Tibial nerve (tissue), 4 donors: ENCODE results near the gene EMP2. TPM values are rescaled to one million over a fixed set of nuclear protein-coding genes. Genes with fewer than 3 reads are reported as not detected.
"Not testable (repeated sequence)": the region's sequence is repeated elsewhere in the genome, so short reads cannot be mapped to it uniquely, and the experiment has no call there.

Experiments
- DNase-seq, 2 donors: peaks; one replicate each; pipeline ENCODE4 v3.0.0-alpha.2; 2019; ENCODE audit warnings: low spot score in 2 of 2
- H3K27ac ChIP-seq, 4 donors: fragments of 200-600 bp; sonication (generic) in 3 of 4; one replicate each; pipeline ENCODE4 v1.5.1; 2017 to 2019; ENCODE audit warnings: mild to moderate bottlenecking in 1 of 4
- H3K27me3 ChIP-seq, 2 donors: fragments of 200-600 bp; sonication (generic) in 1 of 2; one replicate each; pipeline versions ENCODE4 v1.5.1 to v1.6.0; 2017 to 2019
- H3K36me3 ChIP-seq, 3 donors: fragments of 200-600 bp; sonication (generic); one replicate each; pipeline ENCODE4 v1.5.1; 2018 to 2019
- H3K4me1 ChIP-seq, 4 donors: fragments of 200-600 bp; sonication (generic) in 3 of 4; one replicate each; pipeline ENCODE4 v1.5.1; 2017 to 2019
- H3K4me3 ChIP-seq, 4 donors: fragments of 200-600 bp; sonication (generic) in 3 of 4; one replicate each; pipeline ENCODE4 v1.5.1; 2017 to 2019; ENCODE audit warnings: mild to moderate bottlenecking in 1 of 4, moderate library complexity in 1 of 4
- H3K9me3 ChIP-seq, 4 donors: fragments of 200-600 bp; sonication (generic) in 3 of 4; one replicate each; pipeline ENCODE4 v1.5.1; 2017 to 2019
- CTCF ChIP-seq, 5 experiments: fragments of 200-600 bp in 3 of 5; fragments of 450-650 bp in 2 of 5; sonication (generic) in 3 of 5; IDR thresholded peaks; one replicate each; pipeline ENCODE4 v1.5.1; 2016 to 2019; ENCODE audit warnings: antibody characterized with exemption in 5 of 5, mild to moderate bottlenecking in 3 of 5, moderate library complexity in 2 of 5
- EP300 ChIP-seq, 2 donors: sonication (generic); formaldehyde crosslinking; IDR thresholded peaks; one replicate each; pipeline ENCODE4 v1.6.1; 2017; ENCODE audit warnings: antibody characterized with exemption in 2 of 2, mild to moderate bottlenecking in 1 of 2
- POLR2A ChIP-seq, 2 donors: fragments of 450-650 bp; IDR thresholded peaks; one replicate each; pipeline ENCODE4 v1.6.1; 2017; ENCODE audit warnings: antibody characterized with exemption in 2 of 2, mild to moderate bottlenecking in 2 of 2, moderate library complexity in 2 of 2
- WGBS, 2 donors: methylation state at CpG; one replicate each; pipeline ENCODE4 v1.1.5; 2018; 5-methylcytosine and 5-hydroxymethylcytosine counted together
- total RNA-seq, 4 donors: library from RNA; depleted of rRNA; stranded (reverse); fragments of >200 nt; gene quantifications; one replicate each; pipeline ENCODE4 v1.1.0, GENCODE V29; 2016

EMP2 gene
- total RNA-seq, 4 donors from 2014 or later, result 60.5 to 72.1 (median 65.5) TPM

- H3K27ac ChIP-seq, result no peak overlapping the region
- H3K4me1 ChIP-seq, result peaks cover 0 to 12% (median 3%) of the 10 kb centered on the region in 4 donors
- WGBS, 2 donors, result 45 to 83% methylated on average over 1 of the region's 1 CpG
- DNase-seq, result no peak
- no peak overlapping the region for H3K4me3 ChIP-seq
- H3K36me3 ChIP-seq, result peaks cover 0 to 15% (median 0%) of the 10 kb centered on the region in 3 donors
- no peaks in the 10 kb centered on the region for H3K9me3 ChIP-seq
- no peaks in the 10 kb centered on the region for H3K27me3 ChIP-seq
- no peak for TF ChIP-seq CTCF (IDR thresholded peaks at IDR 0.05)
- no peak for TF ChIP-seq POLR2A (IDR thresholded peaks at IDR 0.05)
- TF ChIP-seq EP300 (IDR thresholded peaks at IDR 0.05), result no peak
Observed at GRCh38 chr16:10511829-10512228, 68.6 kb downstream of the EMP2 start.

- Histone ChIP-seq H3K4me1 (peaks cover 0 to 12% (median 3%) of the 10 kb centered on the region in 4 donors), H3K4me3 (no peak overlapping the region), H3K9me3 (no peaks in the 10 kb centered on the region), H3K36me3 (peaks cover 0 to 15% (median 0%) of the 10 kb centered on the region in 3 donors), H3K27ac (no peak overlapping the region), H3K27me3 (no peaks in the 10 kb centered on the region)
- no peak for DNase-seq
- TF ChIP-seq CTCF (IDR thresholded peaks at IDR 0.05) (no peak), POLR2A (IDR thresholded peaks at IDR 0.05) (no peak)
- 67 to 74% methylated on average over 2 of the region's 2 CpGs for WGBS, 2 donors
Observed at GRCh38 chr16:10510279-10510678, 70.1 kb downstream of the EMP2 start.

GRCh38 chr16:10509534-10510025 lies 70.8 kb downstream of the EMP2 start:
- peak in 1 of 2 donors; percentile 40 for DNase-seq

GRCh38 chr16:10505286-10505685 lies 75.1 kb downstream of the EMP2 start:
- not testable (repeated sequence) for H3K27ac ChIP-seq, H3K27me3 ChIP-seq, DNase-seq, H3K9me3 ChIP-seq, H3K4me1 ChIP-seq, H3K4me3 ChIP-seq
- WGBS, 2 donors, result 63 to 84% methylated on average over 3 of the region's 3 CpGs
- H3K36me3 ChIP-seq, result peaks cover 0 to 32% (median 0%) of the 10 kb centered on the region in 3 donors

More at GRCh38 chr16:10509534-10510025, 70.8 kb downstream of the EMP2 start:
- WGBS, 2 donors, result 18 to 23% methylated on average over 6 of the region's 6 CpGs
- no peak overlapping the region for H3K4me3 ChIP-seq
- peaks cover 0 to 6% (median 2%) of the 10 kb centered on the region in 4 donors for H3K4me1 ChIP-seq
- no peaks in the 10 kb centered on the region for H3K9me3 ChIP-seq
- peaks cover 0 to 15% (median 0%) of the 10 kb centered on the region in 3 donors for H3K36me3 ChIP-seq
- H3K27me3 ChIP-seq, result no peaks in the 10 kb centered on the region
- peak; percentile 73 to 85 (median 82) for TF ChIP-seq CTCF (IDR thresholded peaks at IDR 0.05)
- no peak for TF ChIP-seq POLR2A (IDR thresholded peaks at IDR 0.05)
- H3K27ac ChIP-seq, result no peak overlapping the region

- H3K27me3 ChIP-seq, result no peaks in the 10 kb centered on the region
- H3K36me3 ChIP-seq, result peaks cover 0 to 33% (median 0%) of the 10 kb centered on the region in 3 donors
- H3K4me1 ChIP-seq, result no peaks in the 10 kb centered on the region
- TF ChIP-seq POLR2A (IDR thresholded peaks at IDR 0.05) (no peak), EP300 (IDR thresholded peaks at IDR 0.05) (no peak), CTCF (IDR thresholded peaks at IDR 0.05) (no peak)
- no peak overlapping the region for H3K27ac ChIP-seq
- no peak for DNase-seq
- WGBS, 2 donors, result 84 to 96% methylated on average over 2 of the region's 2 CpGs
- H3K4me3 ChIP-seq, result no peak overlapping the region
- no peaks in the 10 kb centered on the region for H3K9me3 ChIP-seq
Observed at GRCh38 chr16:10504404-10504885, 76.0 kb downstream of the EMP2 start.
